OCI-LY1 (cell line): ENCODE data around the gene SCYGR8.
"Not testable (repeated sequence)": the region's sequence is repeated elsewhere in the genome, so short reads cannot be mapped to it uniquely, and the experiment has no call there.

Experiments
- H2AFZ ChIP-seq: fragments of 200-600 bp; sonication (generic), shearing (Covaris generic); 2 replicates; pipeline ENCODE4 v1.6.0; 2014; ENCODE audit warnings: antibody characterized with exemption, mild to moderate bottlenecking, low read length
- H3F3A ChIP-seq: fragments of 200-600 bp; sonication (generic), shearing (Covaris generic); 2 replicates; pipeline ENCODE4 v1.6.0; 2014; ENCODE audit warnings: mild to moderate bottlenecking, antibody characterized with exemption, low read length, moderate library complexity; ENCODE audit not compliant: insufficient read depth
- H3K27ac ChIP-seq: fragments of 200-600 bp; sonication (generic); 2 replicates; pipeline ENCODE4 v1.5.1; 2014; ENCODE audit warnings: low read length, mixed run types, mild to moderate bottlenecking, low read depth; ENCODE audit not compliant: poor library complexity, severe bottlenecking
- H3K27me3 ChIP-seq: fragments of 200-600 bp; sonication (generic); 2 replicates; pipeline ENCODE4 v1.6.0; 2014; ENCODE audit warnings: antibody characterized with exemption, mild to moderate bottlenecking, low read length, moderate library complexity; ENCODE audit not compliant: insufficient read depth
- H3K36me3 ChIP-seq: fragments of 200-600 bp; sonication (generic); 2 replicates; pipeline ENCODE4 v1.6.1; 2014; ENCODE audit warnings: mild to moderate bottlenecking, antibody characterized with exemption, low read length, moderate library complexity, mixed read lengths; ENCODE audit not compliant: insufficient read depth
- H3K4me1 ChIP-seq: fragments of 200-600 bp; sonication (generic); 2 replicates; pipeline ENCODE4 v1.5.1; 2014; ENCODE audit warnings: mild to moderate bottlenecking, low read length, moderate library complexity; ENCODE audit not compliant: insufficient read depth, severe bottlenecking
- H3K4me2 ChIP-seq: fragments of 200-600 bp; sonication (generic), shearing (Covaris generic); 2 replicates; pipeline ENCODE4 v1.6.1; 2014; ENCODE audit warnings: low read length
- H3K4me3 ChIP-seq: fragments of 200-600 bp; sonication (generic); 2 replicates; pipeline ENCODE4 v1.5.1; 2014; ENCODE audit warnings: low read length, low read depth, mild to moderate bottlenecking, mixed read lengths; ENCODE audit not compliant: poor library complexity, severe bottlenecking
- H3K79me2 ChIP-seq: fragments of 200-600 bp; shearing (Covaris generic); 2 replicates; pipeline ENCODE4 v1.6.1; 2016; ENCODE audit warnings: mixed run types, low read length, mixed read lengths; ENCODE audit not compliant: insufficient read depth
- H3K9ac ChIP-seq: fragments of 200-600 bp; sonication (generic), shearing (Covaris generic); 2 replicates; pipeline ENCODE4 v1.6.1; 2014; ENCODE audit warnings: mild to moderate bottlenecking, low read length, mixed read lengths
- H3K9me2 ChIP-seq: fragments of 200-600 bp; sonication (generic), shearing (Covaris generic); 2 replicates; pipeline ENCODE4 v1.6.1; 2014; ENCODE audit warnings: low read depth, mild to moderate bottlenecking, low read length, mixed read lengths
- H3K9me3 ChIP-seq: fragments of 200-600 bp; shearing (Covaris generic); 2 replicates; pipeline ENCODE4 v1.6.1; 2014; ENCODE audit warnings: low read length, mixed read lengths
- H4K20me1 ChIP-seq: fragments of 200-600 bp; sonication (generic), shearing (Covaris generic); 2 replicates; pipeline ENCODE4 v1.6.0; 2016; ENCODE audit warnings: mild to moderate bottlenecking, low read length; ENCODE audit not compliant: insufficient read depth
- CTCF ChIP-seq: fragments of 200-600 bp; sonication (generic), shearing (Covaris generic); IDR thresholded peaks from 2 replicates; pipeline ENCODE4 v1.5.1; 2017; ENCODE audit warnings: mild to moderate bottlenecking, antibody characterized with exemption, low read length, moderate library complexity, mixed read lengths
- EZH2 ChIP-seq: fragments of 200-600 bp; sonication (generic), shearing (Covaris generic); IDR thresholded peaks from 2 replicates; pipeline ENCODE4 v1.8.0; 2017; ENCODE audit warnings: borderline replicate concordance, mixed run types, mild to moderate bottlenecking, antibody characterized with exemption, low read length, moderate library complexity, mixed read lengths

SCYGR8 gene

GRCh38 chr2:227720680-227721079, 25.0 kb upstream of the SCYGR8 start:
- H3K36me3 ChIP-seq = no peaks in the 10 kb centered on the region
- no peaks in the 10 kb centered on the region for H3K9me2 ChIP-seq
- H4K20me1 ChIP-seq = no peaks in the 10 kb centered on the region
- H2AFZ ChIP-seq = no peak overlapping the region
- H3K4me1 ChIP-seq = no peaks in the 10 kb centered on the region
- no peak overlapping the region for H3K27ac ChIP-seq
- H3K4me3 ChIP-seq = no peak overlapping the region
- H3K9me3 ChIP-seq = no peaks in the 10 kb centered on the region
- H3K79me2 ChIP-seq = no peaks in the 10 kb centered on the region
- H3K4me2 ChIP-seq = no peak overlapping the region
- H3K27me3 ChIP-seq = peaks cover 3% of the 10 kb centered on the region; the same call in 1 of the 2 replicates
- TF ChIP-seq EZH2 = no peak
- no peak for TF ChIP-seq CTCF
- no peak overlapping the region for H3K9ac ChIP-seq
- no peaks in the 10 kb centered on the region for H3F3A ChIP-seq

- not testable (repeated sequence) for H4K20me1 ChIP-seq, H3K4me3 ChIP-seq, H3K27ac ChIP-seq, H3K9ac ChIP-seq, H3K4me2 ChIP-seq, H3K79me2 ChIP-seq, H3K9me3 ChIP-seq, H3F3A ChIP-seq, H3K9me2 ChIP-seq, H3K4me1 ChIP-seq, H2AFZ ChIP-seq, H3K36me3 ChIP-seq, H3K27me3 ChIP-seq
Measured at GRCh38 chr2:227722821-227723220, 22.9 kb upstream of the SCYGR8 start.

DNA sequence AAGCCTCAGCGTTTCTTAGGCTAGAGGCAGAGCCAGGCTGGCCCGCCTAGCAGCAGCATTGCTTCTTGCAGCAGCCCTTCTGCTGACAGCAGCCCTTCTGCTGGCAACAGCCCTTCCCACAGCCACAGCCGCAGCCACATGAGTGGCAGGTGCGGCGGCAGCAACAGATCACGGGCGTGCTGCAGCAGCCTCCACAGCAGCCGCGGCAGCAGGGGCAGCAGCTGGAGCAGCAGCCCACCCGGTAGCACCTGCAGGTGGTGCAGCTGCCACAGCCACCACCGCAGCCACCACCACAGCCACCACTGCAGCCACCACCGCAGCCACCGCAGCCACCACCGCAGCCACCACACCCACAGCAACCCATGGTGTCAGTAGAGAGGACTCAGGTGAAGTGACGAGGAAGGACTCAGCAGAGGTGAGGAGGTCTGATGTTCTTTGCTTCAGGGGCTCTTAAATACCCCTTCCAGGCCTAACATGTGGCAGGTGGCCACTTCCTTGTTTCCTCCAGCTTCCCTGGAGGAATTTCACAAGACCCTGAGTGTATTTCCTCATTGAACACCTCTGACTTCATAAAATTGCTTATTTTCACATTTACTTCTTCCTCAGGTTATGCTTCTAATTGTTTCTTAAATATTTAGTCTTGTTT, 21.2 kb upstream of the SCYGR8 start, which contains the start of gene SCYGR6:
SCYGR6 (minus strand) TSS at position 364 of the 646 bp plus-strand sequence; CDS start at position 364, 0 bp downstream.
- no peaks in the 10 kb centered on the region for H3K9me3 ChIP-seq
- H4K20me1 ChIP-seq = no peaks in the 10 kb centered on the region
- H3K4me2 ChIP-seq = no peak within 1 kb of the TSS
- no peaks in the 10 kb centered on the region for H3F3A ChIP-seq
- no peak within 1 kb of the TSS for H2AFZ ChIP-seq
- H3K36me3 ChIP-seq = no peaks in the 10 kb centered on the region
- no peak within 1 kb of the TSS for H3K9ac ChIP-seq
- TF ChIP-seq EZH2 (no peak), CTCF (no peak)
- H3K4me3 ChIP-seq = no peak within 1 kb of the TSS
- no peaks in the 10 kb centered on the region for H3K79me2 ChIP-seq
- H3K27me3 ChIP-seq = no peaks in the 10 kb centered on the region
- no peaks in the 10 kb centered on the region for H3K9me2 ChIP-seq
- no peak within 1 kb of the TSS for H3K27ac ChIP-seq
- no peaks in the 10 kb centered on the region for H3K4me1 ChIP-seq

DNA sequence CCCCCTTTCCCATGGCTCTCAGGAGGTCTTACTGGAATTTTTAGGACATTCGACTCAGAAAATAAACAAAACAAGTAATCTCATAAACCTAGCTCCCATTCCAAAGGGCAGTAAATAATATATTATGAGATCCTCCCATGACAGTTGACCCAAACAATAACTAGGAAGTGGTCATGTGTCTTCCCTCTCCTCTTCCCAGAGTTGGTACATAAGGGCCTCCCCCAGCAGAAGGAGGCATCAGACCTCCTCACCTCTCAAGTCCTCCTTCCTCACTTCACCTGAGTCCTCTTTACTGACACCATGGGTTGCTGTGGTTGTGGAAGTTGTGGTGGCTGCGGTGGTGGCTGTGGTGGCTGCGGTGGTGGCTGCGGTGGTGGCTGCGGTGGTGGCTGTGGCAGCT, 17.7 kb upstream of the SCYGR8 start, which contains the start of gene SCYGR7:
SCYGR7 (plus strand) TSS at position 301 of the 400 bp plus-strand sequence; CDS start at position 301, 0 bp downstream.
- Histone ChIP-seq H3K9me2 (no peaks in the 10 kb centered on the region), H3K4me3 (no peak within 1 kb of the TSS), H3K9me3 (no peaks in the 10 kb centered on the region), H3F3A (no peaks in the 10 kb centered on the region), H3K4me2 (no peak within 1 kb of the TSS), H3K79me2 (no peaks in the 10 kb centered on the region), H3K4me1 (no peaks in the 10 kb centered on the region), H3K27me3 (no peaks in the 10 kb centered on the region), H3K27ac (no peak within 1 kb of the TSS), H4K20me1 (no peaks in the 10 kb centered on the region), H2AFZ (no peak within 1 kb of the TSS), H3K36me3 (no peaks in the 10 kb centered on the region), H3K9ac (no peak within 1 kb of the TSS)
- TF ChIP-seq CTCF = no peak
- no peak for TF ChIP-seq EZH2
